Cardiac muscle cell (in vitro differentiated cells and primary cell): ENCODE results near the gene TYW1. TPM values are rescaled to one million over a fixed set of nuclear protein-coding genes. Genes with fewer than 3 reads are reported as not detected.
"Not testable (repeated sequence)": the region's sequence is repeated elsewhere in the genome, so short reads cannot be mapped to it uniquely, and the experiment has no call there.

Experiments used
- DNase-seq, 2 donors: peaks; one replicate each; pipeline versions ENCODE4 v3.0.0 to v3.0.0-alpha.2; 2010 to 2017; ENCODE audit warnings: low read depth in 1 of 2, low spot score in 1 of 2
- H3K27ac ChIP-seq: fragments of 200-600 bp; sonication (generic); 2 replicates; pipeline ENCODE4 v1.5.1; 2016
- H3K27me3 ChIP-seq: fragments of 200-600 bp; sonication (generic); 2 replicates; pipeline ENCODE4 v1.6.0; 2016; ENCODE audit warnings: control low read depth
- H3K36me3 ChIP-seq: fragments of 200-600 bp; sonication (generic); 2 replicates; pipeline ENCODE4 v1.5.1; 2016; ENCODE audit warnings: control low read depth
- H3K4me1 ChIP-seq: fragments of 200-600 bp; sonication (generic); 2 replicates; pipeline ENCODE4 v1.8.1; 2017; ENCODE audit warnings: low read depth, mild to moderate bottlenecking, mixed run types
- H3K4me3 ChIP-seq: fragments of 200-600 bp; sonication (generic); 2 replicates; pipeline ENCODE4 v1.5.1; 2016; ENCODE audit warnings: mild to moderate bottlenecking
- H3K9me3 ChIP-seq: fragments of 200-600 bp; sonication (generic); 2 replicates; pipeline ENCODE4 v1.5.1; 2017; ENCODE audit warnings: low read depth, mild to moderate bottlenecking, control low read depth
- polyA plus RNA-seq: library from polyadenylated mRNA; unstranded; fragments of >200 nt; fragmentation: Nextera tagmentation; extraction: Ambion mirVana; gene quantifications from 2 replicates; pipeline ENCODE4 v1.2.1, GENCODE V29; 2016
- total RNA-seq: library from RNA; depleted of rRNA; stranded (reverse); fragments of >200 nt; gene quantifications from 2 replicates; pipeline ENCODE4 v1.2.3, GENCODE V29; 2016
- TF ChIP-seq, protein P1 (sequence below): IDR thresholded peaks from 2 replicates; pipeline ENCODE4 v1.5.1; 2012; ENCODE audit warnings: low read depth, mild to moderate bottlenecking, low read length

TYW1 gene
- total and polyA plus RNA-seq, 2 experiments from 2014 or later, result 14.4 to 15.8 TPM

DNA sequence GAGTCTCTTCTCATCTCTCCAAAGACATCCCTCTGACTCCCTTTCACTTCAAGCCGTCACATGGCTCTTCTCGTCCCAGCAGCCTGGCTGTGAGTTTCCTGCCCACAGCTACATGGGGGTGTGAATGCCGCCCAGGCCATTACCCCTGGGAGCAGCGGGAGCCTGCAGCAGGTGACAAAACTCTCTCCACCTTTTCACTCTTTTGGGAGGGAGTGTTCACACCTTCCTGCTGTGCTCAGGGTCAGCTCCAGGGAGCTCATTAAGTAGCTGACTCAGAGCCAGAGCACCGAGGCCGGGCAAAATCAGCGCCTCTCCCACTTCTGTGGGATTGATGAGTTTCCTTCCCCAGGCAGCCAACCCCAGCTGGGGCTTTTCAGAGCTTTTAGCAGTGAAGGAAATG lies 271.3 kb downstream of the TYW1 start:
- no peak overlapping the region for H3K27ac ChIP-seq

DNA sequence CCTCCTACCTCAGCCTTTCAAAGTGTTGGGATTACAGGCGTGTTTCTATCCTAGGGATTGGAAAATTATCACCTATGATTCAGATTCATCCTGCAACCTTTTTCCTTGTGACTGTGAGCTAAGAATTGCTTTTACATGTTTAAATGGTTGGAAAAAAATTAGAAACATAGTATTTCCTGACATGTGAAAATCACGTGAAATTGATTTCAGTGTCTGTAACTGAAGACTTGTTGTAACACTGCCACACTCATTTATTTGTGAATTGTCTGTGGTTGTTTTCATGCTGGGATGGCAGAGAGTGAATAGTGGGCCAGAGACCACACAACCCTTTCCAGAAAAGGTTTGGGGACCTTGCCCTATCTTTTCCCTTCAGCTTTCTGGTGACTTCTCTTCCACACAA lies 273.3 kb downstream of the TYW1 start:
- H3K27me3 ChIP-seq, H3K9me3 ChIP-seq, DNase-seq, H3K4me1 ChIP-seq, H3K27ac ChIP-seq, H3K36me3 ChIP-seq, H3K4me3 ChIP-seq: not testable (repeated sequence)

More for the DNA sequence above, 271.3 kb downstream of the TYW1 start:
- no peaks in the 10 kb centered on the region for H3K27me3 ChIP-seq
- no peaks in the 10 kb centered on the region for H3K36me3 ChIP-seq
- H3K4me3 ChIP-seq, result no peak overlapping the region
- H3K4me1 ChIP-seq, result no peaks in the 10 kb centered on the region
- H3K9me3 ChIP-seq, result no peaks in the 10 kb centered on the region
- DNase-seq, result peak; percentile 0 to 15
- TF ChIP-seq, protein P1, sequence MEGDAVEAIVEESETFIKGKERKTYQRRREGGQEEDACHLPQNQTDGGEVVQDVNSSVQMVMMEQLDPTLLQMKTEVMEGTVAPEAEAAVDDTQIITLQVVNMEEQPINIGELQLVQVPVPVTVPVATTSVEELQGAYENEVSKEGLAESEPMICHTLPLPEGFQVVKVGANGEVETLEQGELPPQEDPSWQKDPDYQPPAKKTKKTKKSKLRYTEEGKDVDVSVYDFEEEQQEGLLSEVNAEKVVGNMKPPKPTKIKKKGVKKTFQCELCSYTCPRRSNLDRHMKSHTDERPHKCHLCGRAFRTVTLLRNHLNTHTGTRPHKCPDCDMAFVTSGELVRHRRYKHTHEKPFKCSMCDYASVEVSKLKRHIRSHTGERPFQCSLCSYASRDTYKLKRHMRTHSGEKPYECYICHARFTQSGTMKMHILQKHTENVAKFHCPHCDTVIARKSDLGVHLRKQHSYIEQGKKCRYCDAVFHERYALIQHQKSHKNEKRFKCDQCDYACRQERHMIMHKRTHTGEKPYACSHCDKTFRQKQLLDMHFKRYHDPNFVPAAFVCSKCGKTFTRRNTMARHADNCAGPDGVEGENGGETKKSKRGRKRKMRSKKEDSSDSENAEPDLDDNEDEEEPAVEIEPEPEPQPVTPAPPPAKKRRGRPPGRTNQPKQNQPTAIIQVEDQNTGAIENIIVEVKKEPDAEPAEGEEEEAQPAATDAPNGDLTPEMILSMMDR, result no peak

Other genes with a start within 250 kb of the TYW1 start
- 53.0 and 86.8 TPM in 2 replicates for gene TMEM248, start 75.6 kb upstream of the TYW1 start, total RNA-seq
- 55.7 and 58.1 TPM in 2 replicates for gene TMEM248, start 75.6 kb upstream of the TYW1 start, polyA plus RNA-seq
- 25.2 and 28.4 TPM in 2 replicates for gene SBDS, start 1.2 kb upstream of the TYW1 start, total RNA-seq
- 54.3 and 66.2 TPM in 2 replicates for gene SBDS, start 1.2 kb upstream of the TYW1 start, polyA plus RNA-seq